GM23338 (cell line): ENCODE measurements around the gene EHD4. TPM values are rescaled to one million over a fixed set of nuclear protein-coding genes. Genes with fewer than 3 reads are reported as not detected.
A peak's percentile ranks its signal among the peaks of the same experiment; 100 is the strongest.

Experiments
- ATAC-seq: fragments of 200-7000 bp; cut with Tn5 transposase; 3 replicates; pipeline ENCODE4 v1.9.1; 2020
- DNase-seq: peaks from one replicate; pipeline ENCODE4 v3.0.0-alpha.2; 2015; ENCODE audit warnings: low spot score
- H2AFZ ChIP-seq: fragments of 200-600 bp; sonication (generic); 2 replicates; pipeline ENCODE4 v1.8.0; 2016; ENCODE audit warnings: antibody characterized with exemption, mild to moderate bottlenecking, moderate library complexity
- H3F3A ChIP-seq: fragments of 200-600 bp; sonication (generic); replicated peaks from 2 replicates; pipeline ENCODE4 v1.8.0; 2017; ENCODE audit warnings: antibody characterized with exemption, mixed run types, low read depth
- H3K27ac ChIP-seq: fragments of 200-600 bp; sonication (generic); 2 replicates; pipeline ENCODE4 v1.6.1; 2016; ENCODE audit warnings: low read depth
- H3K27me3 ChIP-seq: fragments of 200-600 bp; sonication (generic); 2 replicates; pipeline ENCODE4 v1.8.0; 2016; ENCODE audit warnings: mild to moderate bottlenecking, mixed run types, moderate library complexity; ENCODE audit not compliant: insufficient read depth
- H3K36me3 ChIP-seq: fragments of 200-600 bp; sonication (generic); 2 replicates; pipeline ENCODE4 v1.8.0; 2016; ENCODE audit warnings: mild to moderate bottlenecking; ENCODE audit not compliant: insufficient read depth
- H3K4me1 ChIP-seq: fragments of 200-600 bp; sonication (generic); 2 replicates; pipeline ENCODE4 v1.8.0; 2016; ENCODE audit warnings: mild to moderate bottlenecking, moderate library complexity; ENCODE audit not compliant: insufficient read depth
- H3K4me2 ChIP-seq: fragments of 200-600 bp; sonication (generic); 2 replicates; pipeline ENCODE4 v1.7.1; 2017; ENCODE audit warnings: mixed run types
- H3K4me3 ChIP-seq: fragments of 200-600 bp; sonication (generic); 2 replicates; pipeline ENCODE4 v1.6.1; 2016; ENCODE audit warnings: mixed run types
- H3K79me2 ChIP-seq: fragments of 200-600 bp; sonication (generic); replicated peaks from 2 replicates; pipeline ENCODE4 v1.8.0; 2017; ENCODE audit warnings: mild to moderate bottlenecking; ENCODE audit not compliant: insufficient read depth
- H3K9me2 ChIP-seq: fragments of 200-600 bp; sonication (generic); 2 replicates; pipeline ENCODE4 v1.8.0; 2017; ENCODE audit not compliant: insufficient read depth
- H4K20me1 ChIP-seq: fragments of 200-600 bp; sonication (generic); replicated peaks from 2 replicates; pipeline ENCODE4 v1.8.0; 2017; ENCODE audit warnings: mild to moderate bottlenecking; ENCODE audit not compliant: insufficient read depth
- H3K27ac Mint-ChIP-seq: 2 replicates; pipeline ENCODE4 v1.8.0; 2020; ENCODE audit warnings: inconsistent platforms, mild to moderate bottlenecking, moderate library complexity, mixed read lengths
- H3K27me3 Mint-ChIP-seq: 3 replicates; pipeline ENCODE4 v1.8.0; 2022; ENCODE audit warnings: low read depth, mild to moderate bottlenecking, moderate library complexity, mixed read lengths, inconsistent platforms; ENCODE audit not compliant: insufficient read depth, poor library complexity
- H3K36me3 Mint-ChIP-seq: 3 replicates; pipeline ENCODE4 v1.8.0; 2021; ENCODE audit warnings: low read depth, mild to moderate bottlenecking, inconsistent platforms, moderate library complexity, mixed read lengths
- H3K4me1 Mint-ChIP-seq: 3 replicates; pipeline ENCODE4 v1.8.0; 2020; ENCODE audit warnings: mild to moderate bottlenecking, inconsistent platforms, mixed read lengths
- H3K4me3 Mint-ChIP-seq: 3 replicates; pipeline ENCODE4 v1.8.0; 2021; ENCODE audit warnings: moderate library complexity, mild to moderate bottlenecking, inconsistent platforms, mixed read lengths
- H3K9me3 Mint-ChIP-seq: 3 replicates; pipeline ENCODE4 v1.8.0; 2020; ENCODE audit warnings: moderate library complexity, mild to moderate bottlenecking, inconsistent platforms, mixed read lengths
- EZH2phosphoT487 ChIP-seq: fragments of 200-600 bp; sonication (generic); IDR thresholded peaks from one replicate; pipeline ENCODE4 v1.8.1; 2018; ENCODE audit warnings: antibody characterized with exemption; ENCODE audit not compliant: unreplicated experiment
- NANOG ChIP-seq: IDR thresholded peaks from 2 replicates; pipeline ENCODE4 v1.6.1; 2016; ENCODE audit warnings: antibody characterized with exemption, borderline replicate concordance
- POLR2AphosphoS5 ChIP-seq: IDR thresholded peaks from 2 replicates; pipeline ENCODE4 v1.6.1; 2016; ENCODE audit warnings: antibody characterized with exemption, low read depth
- ZNF114 ChIP-seq: fragments of 250-450 bp; sonication (Bioruptor Pico); IDR thresholded peaks from 2 replicates; pipeline ENCODE4 v1.5.0; 2020; ENCODE audit warnings: mild to moderate bottlenecking, moderate library complexity
- ZNF331 ChIP-seq: fragments of 250-450 bp; sonication (Bioruptor Pico); IDR thresholded peaks from 2 replicates; pipeline ENCODE4 v1.5.0; 2020; ENCODE audit warnings: low read depth, mild to moderate bottlenecking, moderate library complexity
- polyA plus RNA-seq: library from polyadenylated mRNA; unstranded; fragments of >200 nt; fragmentation: Nextera tagmentation; extraction: Ambion mirVana; gene quantifications from 2 replicates; pipeline ENCODE4 v1.2.1, GENCODE V29; 2016
- total RNA-seq: library from RNA; depleted of rRNA; stranded (reverse); fragments of >200 nt; shearing (Covaris generic); gene quantifications from 2 replicates; pipeline ENCODE4 v1.2.3, GENCODE V29; 2014
- TF ChIP-seq, protein P1 (sequence below): fragments of 250-450 bp; sonication (Bioruptor Pico); IDR thresholded peaks from 2 replicates; pipeline ENCODE4 v1.5.0; 2020; ENCODE audit warnings: mild to moderate bottlenecking, moderate library complexity
- TF ChIP-seq, protein P2 (sequence below), 2 experiments: fragments of 200-600 bp in 1 of 2; sonication (generic) in 1 of 2; conservative IDR thresholded peaks; 2 replicates each; pipeline versions ENCODE4 v1.5.1 to v1.6.1; 2016 to 2017; ENCODE audit warnings: antibody characterized with exemption in 2 of 2, low read depth in 2 of 2, mild to moderate bottlenecking in 2 of 2, moderate library complexity in 1 of 2
- TF ChIP-seq, protein P3 (sequence below): IDR thresholded peaks from 2 replicates; pipeline ENCODE4 v1.6.1; 2016; ENCODE audit warnings: antibody characterized with exemption
- TF ChIP-seq, protein P4 (sequence below): IDR thresholded peaks from one replicate; pipeline ENCODE4 v1.6.1; 2018; ENCODE audit warnings: antibody characterized with exemption; ENCODE audit not compliant: unreplicated experiment

Gene EHD4
- total and polyA plus RNA-seq, 2 experiments from 2014 or later, result 13.0 to 31.0 TPM

DNA sequence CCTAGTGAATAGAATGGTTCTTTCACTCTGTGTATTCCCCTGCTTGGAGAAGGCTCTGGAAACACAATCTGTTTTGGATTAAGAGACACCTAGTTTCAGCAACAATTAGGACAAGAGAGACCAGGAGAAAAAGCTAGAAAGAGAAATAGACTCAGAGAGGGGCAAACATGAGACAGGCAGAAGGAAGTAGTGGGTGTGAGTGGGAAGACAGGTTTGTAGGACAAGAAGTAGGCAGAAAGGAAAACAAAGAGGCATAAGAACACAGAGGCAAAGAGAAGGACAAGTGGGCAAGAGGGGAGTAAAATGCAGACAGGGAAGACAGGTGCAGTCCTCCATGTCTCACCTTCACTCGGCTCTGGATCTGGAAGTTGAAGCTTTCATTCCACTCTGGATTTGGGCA, 35.0 kb upstream of the EHD4 start (continued):
- TF ChIP-seq, protein P1, sequence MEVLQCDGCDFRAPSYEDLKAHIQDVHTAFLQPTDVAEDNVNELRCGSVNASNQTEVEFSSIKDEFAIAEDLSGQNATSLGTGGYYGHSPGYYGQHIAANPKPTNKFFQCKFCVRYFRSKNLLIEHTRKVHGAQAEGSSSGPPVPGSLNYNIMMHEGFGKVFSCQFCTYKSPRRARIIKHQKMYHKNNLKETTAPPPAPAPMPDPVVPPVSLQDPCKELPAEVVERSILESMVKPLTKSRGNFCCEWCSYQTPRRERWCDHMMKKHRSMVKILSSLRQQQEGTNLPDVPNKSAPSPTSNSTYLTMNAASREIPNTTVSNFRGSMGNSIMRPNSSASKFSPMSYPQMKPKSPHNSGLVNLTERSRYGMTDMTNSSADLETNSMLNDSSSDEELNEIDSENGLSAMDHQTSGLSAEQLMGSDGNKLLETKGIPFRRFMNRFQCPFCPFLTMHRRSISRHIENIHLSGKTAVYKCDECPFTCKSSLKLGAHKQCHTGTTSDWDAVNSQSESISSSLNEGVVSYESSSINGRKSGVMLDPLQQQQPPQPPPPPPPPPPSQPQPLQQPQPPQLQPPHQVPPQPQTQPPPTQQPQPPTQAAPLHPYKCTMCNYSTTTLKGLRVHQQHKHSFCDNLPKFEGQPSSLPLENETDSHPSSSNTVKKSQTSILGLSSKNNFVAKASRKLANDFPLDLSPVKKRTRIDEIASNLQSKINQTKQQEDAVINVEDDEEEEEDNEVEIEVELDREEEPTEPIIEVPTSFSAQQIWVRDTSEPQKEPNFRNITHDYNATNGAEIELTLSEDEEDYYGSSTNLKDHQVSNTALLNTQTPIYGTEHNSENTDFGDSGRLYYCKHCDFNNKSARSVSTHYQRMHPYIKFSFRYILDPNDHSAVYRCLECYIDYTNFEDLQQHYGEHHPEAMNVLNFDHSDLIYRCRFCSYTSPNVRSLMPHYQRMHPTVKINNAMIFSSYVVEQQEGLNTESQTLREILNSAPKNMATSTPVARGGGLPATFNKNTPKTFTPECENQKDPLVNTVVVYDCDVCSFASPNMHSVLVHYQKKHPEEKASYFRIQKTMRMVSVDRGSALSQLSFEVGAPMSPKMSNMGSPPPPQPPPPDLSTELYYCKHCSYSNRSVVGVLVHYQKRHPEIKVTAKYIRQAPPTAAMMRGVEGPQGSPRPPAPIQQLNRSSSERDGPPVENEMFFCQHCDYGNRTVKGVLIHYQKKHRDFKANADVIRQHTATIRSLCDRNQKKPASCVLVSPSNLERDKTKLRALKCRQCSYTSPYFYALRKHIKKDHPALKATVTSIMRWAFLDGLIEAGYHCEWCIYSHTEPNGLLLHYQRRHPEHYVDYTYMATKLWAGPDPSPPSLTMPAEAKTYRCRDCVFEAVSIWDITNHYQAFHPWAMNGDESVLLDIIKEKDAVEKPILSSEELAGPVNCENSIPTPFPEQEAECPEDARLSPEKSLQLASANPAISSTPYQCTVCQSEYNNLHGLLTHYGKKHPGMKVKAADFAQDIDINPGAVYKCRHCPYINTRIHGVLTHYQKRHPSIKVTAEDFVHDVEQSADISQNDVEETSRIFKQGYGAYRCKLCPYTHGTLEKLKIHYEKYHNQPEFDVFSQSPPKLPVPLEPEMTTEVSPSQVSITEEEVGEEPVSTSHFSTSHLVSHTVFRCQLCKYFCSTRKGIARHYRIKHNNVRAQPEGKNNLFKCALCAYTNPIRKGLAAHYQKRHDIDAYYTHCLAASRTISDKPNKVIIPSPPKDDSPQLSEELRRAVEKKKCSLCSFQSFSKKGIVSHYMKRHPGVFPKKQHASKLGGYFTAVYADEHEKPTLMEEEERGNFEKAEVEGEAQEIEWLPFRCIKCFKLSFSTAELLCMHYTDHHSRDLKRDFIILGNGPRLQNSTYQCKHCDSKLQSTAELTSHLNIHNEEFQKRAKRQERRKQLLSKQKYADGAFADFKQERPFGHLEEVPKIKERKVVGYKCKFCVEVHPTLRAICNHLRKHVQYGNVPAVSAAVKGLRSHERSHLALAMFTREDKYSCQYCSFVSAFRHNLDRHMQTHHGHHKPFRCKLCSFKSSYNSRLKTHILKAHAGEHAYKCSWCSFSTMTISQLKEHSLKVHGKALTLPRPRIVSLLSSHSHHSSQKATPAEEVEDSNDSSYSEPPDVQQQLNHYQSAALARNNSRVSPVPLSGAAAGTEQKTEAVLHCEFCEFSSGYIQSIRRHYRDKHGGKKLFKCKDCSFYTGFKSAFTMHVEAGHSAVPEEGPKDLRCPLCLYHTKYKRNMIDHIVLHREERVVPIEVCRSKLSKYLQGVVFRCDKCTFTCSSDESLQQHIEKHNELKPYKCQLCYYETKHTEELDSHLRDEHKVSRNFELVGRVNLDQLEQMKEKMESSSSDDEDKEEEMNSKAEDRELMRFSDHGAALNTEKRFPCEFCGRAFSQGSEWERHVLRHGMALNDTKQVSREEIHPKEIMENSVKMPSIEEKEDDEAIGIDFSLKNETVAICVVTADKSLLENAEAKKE (CRISPR knock-in tag), result no peak
- TF ChIP-seq, protein P2, sequence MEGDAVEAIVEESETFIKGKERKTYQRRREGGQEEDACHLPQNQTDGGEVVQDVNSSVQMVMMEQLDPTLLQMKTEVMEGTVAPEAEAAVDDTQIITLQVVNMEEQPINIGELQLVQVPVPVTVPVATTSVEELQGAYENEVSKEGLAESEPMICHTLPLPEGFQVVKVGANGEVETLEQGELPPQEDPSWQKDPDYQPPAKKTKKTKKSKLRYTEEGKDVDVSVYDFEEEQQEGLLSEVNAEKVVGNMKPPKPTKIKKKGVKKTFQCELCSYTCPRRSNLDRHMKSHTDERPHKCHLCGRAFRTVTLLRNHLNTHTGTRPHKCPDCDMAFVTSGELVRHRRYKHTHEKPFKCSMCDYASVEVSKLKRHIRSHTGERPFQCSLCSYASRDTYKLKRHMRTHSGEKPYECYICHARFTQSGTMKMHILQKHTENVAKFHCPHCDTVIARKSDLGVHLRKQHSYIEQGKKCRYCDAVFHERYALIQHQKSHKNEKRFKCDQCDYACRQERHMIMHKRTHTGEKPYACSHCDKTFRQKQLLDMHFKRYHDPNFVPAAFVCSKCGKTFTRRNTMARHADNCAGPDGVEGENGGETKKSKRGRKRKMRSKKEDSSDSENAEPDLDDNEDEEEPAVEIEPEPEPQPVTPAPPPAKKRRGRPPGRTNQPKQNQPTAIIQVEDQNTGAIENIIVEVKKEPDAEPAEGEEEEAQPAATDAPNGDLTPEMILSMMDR (conservative IDR thresholded peaks at IDR 0.05; ENCODE audit: low read depth in 2 of 2), result no peak
- TF ChIP-seq POLR2AphosphoS5 (no peak), EZH2phosphoT487 (no peak), ZNF331 (CRISPR knock-in tag) (no peak)

DNA sequence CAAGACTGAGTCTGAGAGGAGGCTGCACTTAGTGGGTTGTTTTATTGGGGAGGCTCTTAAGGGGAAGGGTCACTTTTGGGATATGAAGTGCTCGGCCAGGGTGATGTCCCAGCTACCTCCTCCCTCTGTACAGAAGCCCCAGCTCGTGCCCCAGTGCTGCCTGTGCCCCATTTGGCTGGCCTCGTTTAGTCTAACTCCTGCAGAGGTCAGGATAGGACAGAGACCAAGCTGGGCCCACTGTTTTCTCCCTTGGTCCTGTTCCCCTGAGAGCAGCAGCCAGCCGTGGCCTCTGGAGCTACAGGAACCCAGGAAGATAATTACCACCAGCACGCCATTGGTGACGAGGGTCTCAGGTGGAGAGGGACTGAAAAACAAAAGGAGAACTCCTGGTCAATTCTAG, 30.0 kb upstream of the EHD4 start:
- Histone ChIP-seq H3F3A (no peaks in the 10 kb centered on the region), H3K27me3 (no peaks in the 10 kb centered on the region), H2AFZ (0 out of 2 replicates have a peak overlapping the region, but pooled peaks have one; percentile 23), H3K79me2 (no peaks in the 10 kb centered on the region), H3K4me3 (no peak overlapping the region), H3K9me2 (0 out of 2 replicates have a peak, but pooled peaks cover 4% of the 10 kb centered on the region), H3K4me1 (no peaks in the 10 kb centered on the region), H3K4me2 (no peak overlapping the region), H4K20me1 (no peaks in the 10 kb centered on the region), H3K27ac (no peak overlapping the region), H3K36me3 (no peaks in the 10 kb centered on the region)
- no peaks in the 10 kb centered on the region for H3K4me1 Mint-ChIP-seq
- H3K36me3 Mint-ChIP-seq, result no peaks in the 10 kb centered on the region
- no peak overlapping the region for H3K4me3 Mint-ChIP-seq
- H3K27ac Mint-ChIP-seq, result no peak overlapping the region
- no peaks in the 10 kb centered on the region; the same call in 2 of the 3 replicates for H3K9me3 Mint-ChIP-seq
- peaks cover 4% of the 10 kb centered on the region for H3K27me3 Mint-ChIP-seq
- no peak for ATAC-seq
- DNase-seq, result no peak
- TF ChIP-seq, protein P2 (conservative IDR thresholded peaks at IDR 0.05; ENCODE audit: low read depth in 2 of 2), result no peak
- TF ChIP-seq, protein P3, sequence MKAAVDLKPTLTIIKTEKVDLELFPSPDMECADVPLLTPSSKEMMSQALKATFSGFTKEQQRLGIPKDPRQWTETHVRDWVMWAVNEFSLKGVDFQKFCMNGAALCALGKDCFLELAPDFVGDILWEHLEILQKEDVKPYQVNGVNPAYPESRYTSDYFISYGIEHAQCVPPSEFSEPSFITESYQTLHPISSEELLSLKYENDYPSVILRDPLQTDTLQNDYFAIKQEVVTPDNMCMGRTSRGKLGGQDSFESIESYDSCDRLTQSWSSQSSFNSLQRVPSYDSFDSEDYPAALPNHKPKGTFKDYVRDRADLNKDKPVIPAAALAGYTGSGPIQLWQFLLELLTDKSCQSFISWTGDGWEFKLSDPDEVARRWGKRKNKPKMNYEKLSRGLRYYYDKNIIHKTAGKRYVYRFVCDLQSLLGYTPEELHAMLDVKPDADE, result no peak
- TF ChIP-seq EZH2phosphoT487 (no peak), ZNF114 (CRISPR knock-in tag) (no peak), POLR2AphosphoS5 (no peak), NANOG (no peak)
- TF ChIP-seq, protein P4, sequence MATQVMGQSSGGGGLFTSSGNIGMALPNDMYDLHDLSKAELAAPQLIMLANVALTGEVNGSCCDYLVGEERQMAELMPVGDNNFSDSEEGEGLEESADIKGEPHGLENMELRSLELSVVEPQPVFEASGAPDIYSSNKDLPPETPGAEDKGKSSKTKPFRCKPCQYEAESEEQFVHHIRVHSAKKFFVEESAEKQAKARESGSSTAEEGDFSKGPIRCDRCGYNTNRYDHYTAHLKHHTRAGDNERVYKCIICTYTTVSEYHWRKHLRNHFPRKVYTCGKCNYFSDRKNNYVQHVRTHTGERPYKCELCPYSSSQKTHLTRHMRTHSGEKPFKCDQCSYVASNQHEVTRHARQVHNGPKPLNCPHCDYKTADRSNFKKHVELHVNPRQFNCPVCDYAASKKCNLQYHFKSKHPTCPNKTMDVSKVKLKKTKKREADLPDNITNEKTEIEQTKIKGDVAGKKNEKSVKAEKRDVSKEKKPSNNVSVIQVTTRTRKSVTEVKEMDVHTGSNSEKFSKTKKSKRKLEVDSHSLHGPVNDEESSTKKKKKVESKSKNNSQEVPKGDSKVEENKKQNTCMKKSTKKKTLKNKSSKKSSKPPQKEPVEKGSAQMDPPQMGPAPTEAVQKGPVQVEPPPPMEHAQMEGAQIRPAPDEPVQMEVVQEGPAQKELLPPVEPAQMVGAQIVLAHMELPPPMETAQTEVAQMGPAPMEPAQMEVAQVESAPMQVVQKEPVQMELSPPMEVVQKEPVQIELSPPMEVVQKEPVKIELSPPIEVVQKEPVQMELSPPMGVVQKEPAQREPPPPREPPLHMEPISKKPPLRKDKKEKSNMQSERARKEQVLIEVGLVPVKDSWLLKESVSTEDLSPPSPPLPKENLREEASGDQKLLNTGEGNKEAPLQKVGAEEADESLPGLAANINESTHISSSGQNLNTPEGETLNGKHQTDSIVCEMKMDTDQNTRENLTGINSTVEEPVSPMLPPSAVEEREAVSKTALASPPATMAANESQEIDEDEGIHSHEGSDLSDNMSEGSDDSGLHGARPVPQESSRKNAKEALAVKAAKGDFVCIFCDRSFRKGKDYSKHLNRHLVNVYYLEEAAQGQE, result no peak
